ENCODE data around the gene TRMT1.
A peak's percentile ranks its signal among the peaks of the same experiment; 100 is the strongest.

TRMT1 gene

GRCh38 chr19:13097463-13098258 lies 18.9 kb downstream of the TRMT1 start:
- TF ChIP-seq TAF1 (IDR thresholded peaks at IDR 0.05; ENCODE audit: low read depth) = no peak
- no peak for TF ChIP-seq TCF12 (IDR thresholded peaks at IDR 0.05; ENCODE audit: low read depth)
- TF ChIP-seq EGR1 (IDR thresholded peaks at IDR 0.05) = peak; percentile 25; the same call in 1 of the 2 replicates
- 0 out of 2 replicates have a peak, but pooled peaks have one; percentile 15 for TF ChIP-seq ZBTB7A (IDR thresholded peaks at IDR 0.05; ENCODE audit: low read depth)

GRCh38 chr19:13097033-13097462 lies 19.5 kb downstream of the TRMT1 start:
- TF ChIP-seq MAX (IDR thresholded peaks at IDR 0.05) = no peak
- no peak for TF ChIP-seq EP300 (IDR thresholded peaks at IDR 0.05; ENCODE audit: borderline replicate concordance)
- no peak for TF ChIP-seq CEBPB (IDR thresholded peaks at IDR 0.05)
- no peak for TF ChIP-seq REST (IDR thresholded peaks at IDR 0.05; ENCODE audit: low read depth)
- no peak for TF ChIP-seq CREB1 (IDR thresholded peaks at IDR 0.05; ENCODE audit: low read depth)
- no peak for TF ChIP-seq ZBTB7A (IDR thresholded peaks at IDR 0.05; ENCODE audit: low read depth)
- no peak for TF ChIP-seq USF1 (IDR thresholded peaks at IDR 0.05)
- no peak for TF ChIP-seq FOXM1 (IDR thresholded peaks at IDR 0.05; ENCODE audit: borderline replicate concordance, low read depth)
- no peak for TF ChIP-seq NFIC (IDR thresholded peaks at IDR 0.05)
- TF ChIP-seq RAD21 (IDR thresholded peaks at IDR 0.05; ENCODE audit: low read depth) = no peak

- TF ChIP-seq TAF1 (IDR thresholded peaks at IDR 0.05; ENCODE audit: low read depth) (no peak), YY1 (IDR thresholded peaks at IDR 0.05; ENCODE audit: low read depth) (no peak), EP300 (IDR thresholded peaks at IDR 0.05; ENCODE audit: borderline replicate concordance) (no peak), TEAD4 (IDR thresholded peaks at IDR 0.05) (no peak), ZBTB7A (IDR thresholded peaks at IDR 0.05; ENCODE audit: low read depth) (peak; percentile 23)
These were observed 20.3 kb downstream of the TRMT1 start for GRCh38 chr19:13095934-13096927.

- TF ChIP-seq TCF12 (IDR thresholded peaks at IDR 0.05; ENCODE audit: low read depth) = no peak
- no peak for TF ChIP-seq RAD21 (IDR thresholded peaks at IDR 0.05; ENCODE audit: low read depth)
- no peak for TF ChIP-seq NFIC (IDR thresholded peaks at IDR 0.05)
- no peak for TF ChIP-seq FOXM1 (IDR thresholded peaks at IDR 0.05; ENCODE audit: borderline replicate concordance, low read depth)
- TF ChIP-seq CEBPB (IDR thresholded peaks at IDR 0.05) = no peak
- TF ChIP-seq TEAD4 (IDR thresholded peaks at IDR 0.05) = no peak
These were observed 21.2 kb downstream of the TRMT1 start for GRCh38 chr19:13095393-13095784.

GRCh38 chr19:13094771-13095392 lies 21.7 kb downstream of the TRMT1 start:
- TF ChIP-seq RAD21 (IDR thresholded peaks at IDR 0.05; ENCODE audit: low read depth) = no peak
- no peak for TF ChIP-seq REST (IDR thresholded peaks at IDR 0.05; ENCODE audit: low read depth)
- no peak for TF ChIP-seq CREB1 (IDR thresholded peaks at IDR 0.05; ENCODE audit: low read depth)
- no peak for TF ChIP-seq TCF12 (IDR thresholded peaks at IDR 0.05; ENCODE audit: low read depth)
- no peak for TF ChIP-seq YY1 (IDR thresholded peaks at IDR 0.05; ENCODE audit: low read depth)
- TF ChIP-seq ZBTB7A (IDR thresholded peaks at IDR 0.05; ENCODE audit: low read depth) = no peak
- TF ChIP-seq MAX (IDR thresholded peaks at IDR 0.05) = no peak
- TF ChIP-seq NFIC (IDR thresholded peaks at IDR 0.05) = no peak
- TF ChIP-seq EP300 (IDR thresholded peaks at IDR 0.05; ENCODE audit: borderline replicate concordance) = no peak
- TF ChIP-seq TEAD4 (IDR thresholded peaks at IDR 0.05) = no peak
- no peak for TF ChIP-seq TAF1 (IDR thresholded peaks at IDR 0.05; ENCODE audit: low read depth)
- no peak for TF ChIP-seq EGR1 (IDR thresholded peaks at IDR 0.05)
- TF ChIP-seq CEBPB (IDR thresholded peaks at IDR 0.05) = no peak
- no peak for TF ChIP-seq USF1 (IDR thresholded peaks at IDR 0.05)

Data from Ishikawa (cell line).